Measurements from ENCODE around the gene CYTH4. TPM values are rescaled to one million over a fixed set of nuclear protein-coding genes. Genes with fewer than 3 reads are reported as not detected.

The CYTH4 gene
- total RNA-seq, 2 donors from 2014 or later: 2.3 to 7.9 TPM

DNA sequence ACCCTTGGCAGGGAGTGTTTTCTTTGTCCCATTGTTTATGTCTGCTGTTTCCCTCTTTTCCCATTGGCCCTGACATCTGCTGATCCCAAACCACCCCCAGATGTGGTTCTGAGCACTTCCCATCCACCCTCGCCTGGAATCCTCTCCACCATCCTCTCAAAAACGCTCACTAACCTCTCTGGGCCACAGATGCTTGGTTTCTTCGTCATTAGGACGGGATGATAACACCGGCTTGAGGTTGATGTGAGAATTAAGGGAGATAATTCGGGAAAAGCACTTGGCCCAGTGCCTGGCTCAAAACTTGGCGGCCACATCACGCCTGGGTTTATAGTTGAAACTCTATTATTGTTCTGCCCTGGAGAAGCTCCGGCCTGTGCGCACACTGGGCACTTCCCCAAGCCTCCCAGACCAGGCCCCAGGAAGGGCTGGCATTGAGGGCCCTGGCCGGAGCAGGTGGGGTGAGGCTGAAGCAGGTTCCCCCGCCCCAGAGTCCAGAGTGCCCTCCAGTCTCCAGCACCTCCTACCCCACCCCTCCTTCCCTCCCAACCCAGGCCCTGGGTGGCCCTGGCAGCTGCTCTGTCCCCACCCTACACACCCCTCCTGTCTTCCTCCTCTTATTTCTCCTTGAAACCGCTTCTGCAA, 63.7 kb downstream of the CYTH4 start:
- no peak for DNase-seq
- TF ChIP-seq POLR2A (IDR thresholded peaks at IDR 0.05) (no peak), CTCF (IDR thresholded peaks at IDR 0.05) (no peak)
- Histone ChIP-seq H3K27me3 (no peaks in the 10 kb centered on the region), H3K4me1 (no peaks in the 10 kb centered on the region), H3K27ac (no peak overlapping the region), H3K9me3 (no peaks in the 10 kb centered on the region), H3K4me3 (no peak overlapping the region), H3K36me3 (replicated peaks in 1 of 2; ENCODE audit: insufficient read depth in 1 of 2, low read depth in 2 of 2) (no peaks in the 10 kb centered on the region)
- ATAC-seq: no peak
- intact Hi-C loops (cut with DNase I): no loop called here
- 38 to 45% methylated on average over 12 to 13 of the region's 13 CpGs for WGBS, 2 donors

GRCh38 chr22:37346505-37346895, 64.2 kb downstream of the CYTH4 start:
- H3K4me1 ChIP-seq: no peaks in the 10 kb centered on the region
- intact Hi-C loops (cut with DNase I): no loop called here
- DNase-seq: no peak
- H3K36me3 ChIP-seq (replicated peaks in 1 of 2; ENCODE audit: insufficient read depth in 1 of 2, low read depth in 2 of 2): no peaks in the 10 kb centered on the region
- 64 to 69% methylated on average over 7 of the region's 7 CpGs for WGBS, 2 donors
- TF ChIP-seq POLR2A (IDR thresholded peaks at IDR 0.05): no peak
- TF ChIP-seq CTCF (IDR thresholded peaks at IDR 0.05): no peak
- no peak overlapping the region for H3K27ac ChIP-seq
- ATAC-seq: no peak
- H3K4me3 ChIP-seq: no peak overlapping the region
- no peaks in the 10 kb centered on the region for H3K9me3 ChIP-seq
- H3K27me3 ChIP-seq: no peaks in the 10 kb centered on the region

- Histone ChIP-seq H3K36me3 (replicated peaks in 1 of 2; ENCODE audit: insufficient read depth in 1 of 2, low read depth in 2 of 2) (no peaks in the 10 kb centered on the region), H3K4me1 (no peaks in the 10 kb centered on the region), H3K27me3 (no peaks in the 10 kb centered on the region), H3K4me3 (no peak overlapping the region), H3K27ac (no peak overlapping the region), H3K9me3 (no peaks in the 10 kb centered on the region)
- TF ChIP-seq POLR2A (IDR thresholded peaks at IDR 0.05) (no peak), CTCF (IDR thresholded peaks at IDR 0.05) (no peak)
- 83 to 84% methylated on average over 11 to 19 of the region's 19 CpGs for WGBS, 2 donors
- intact Hi-C loops (cut with DNase I): no loop called here
- DNase-seq (no peak), ATAC-seq (no peak)
Measured at GRCh38 chr22:37349043-37349814, 66.9 kb downstream of the CYTH4 start.

DNA sequence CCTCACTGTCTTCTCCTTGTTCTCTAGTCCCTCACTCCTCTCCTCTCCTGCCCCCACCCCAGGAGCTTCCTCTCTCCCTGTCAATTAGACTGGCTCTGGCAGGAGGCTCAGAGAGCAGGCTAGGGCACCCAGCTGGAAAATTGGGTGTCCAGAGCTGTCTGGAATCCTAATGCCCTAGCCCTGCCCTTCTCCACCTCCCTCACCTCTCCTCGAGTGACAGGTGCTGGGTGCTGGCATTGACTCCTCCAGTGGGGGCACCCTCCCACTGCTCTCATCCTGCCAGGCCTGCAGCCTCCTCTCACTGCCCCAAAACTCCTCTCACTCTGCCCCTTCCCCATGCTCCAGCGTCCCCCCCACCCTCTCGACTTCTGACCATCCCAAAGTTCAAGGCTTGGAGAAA, 68.9 kb downstream of the CYTH4 start:
- no peak for ATAC-seq
- Histone ChIP-seq H3K9me3 (no peaks in the 10 kb centered on the region), H3K27me3 (no peaks in the 10 kb centered on the region), H3K4me1 (no peaks in the 10 kb centered on the region), H3K4me3 (no peak overlapping the region), H3K36me3 (replicated peaks in 1 of 2; ENCODE audit: insufficient read depth in 1 of 2, low read depth in 2 of 2) (no peaks in the 10 kb centered on the region), H3K27ac (no peak overlapping the region)
- WGBS, 2 donors: 52 to 55% methylated on average over 2 to 3 of the region's 3 CpGs
- TF ChIP-seq CTCF (IDR thresholded peaks at IDR 0.05) (no peak), POLR2A (IDR thresholded peaks at IDR 0.05) (no peak)
- no peak for DNase-seq
- intact Hi-C loops (cut with DNase I): no loop called here
